Thoracic aorta (tissue), 2 donors: ENCODE measurements around the gene BLM. TPM values are rescaled to one million over a fixed set of nuclear protein-coding genes. Genes with fewer than 3 reads are reported as not detected.
A peak's percentile ranks its signal among the peaks of the same experiment; 100 is the strongest.

Experiments
- ATAC-seq: fragments of 150-250 bp; one replicate; pipeline ENCODE4 v1.8.0; 2017; ENCODE audit warnings: low read depth; ENCODE audit not compliant: insufficient number of reproducible peaks, low FRiP score
- DNase-seq: peaks from one replicate; pipeline ENCODE4 v3.0.0-alpha.2; 2020; ENCODE audit warnings: low spot score
- H3K27ac ChIP-seq, 2 donors: fragments of 200-600 bp; sonication (generic); 1 replicate in 1 of 2; 2 replicates in 1 of 2; pipeline ENCODE4 v1.5.1; 2016; ENCODE audit warnings: mild to moderate bottlenecking in 2 of 2, moderate library complexity in 2 of 2
- H3K27me3 ChIP-seq: fragments of 200-600 bp; sonication (generic); replicated peaks from 2 replicates; pipeline ENCODE4 v1.6.0; 2016; ENCODE audit warnings: mild to moderate bottlenecking; ENCODE audit not compliant: insufficient read depth
- H3K36me3 ChIP-seq: fragments of 200-600 bp; sonication (generic); one replicate; pipeline ENCODE4 v1.5.1; 2016
- H3K4me1 ChIP-seq, 2 donors: fragments of 200-600 bp; sonication (generic); 1 replicate in 1 of 2; 2 replicates in 1 of 2; pipeline versions ENCODE4 v1.5.1 to v1.6.0; 2016; ENCODE audit warnings: low read depth in 2 of 2, mild to moderate bottlenecking in 1 of 2; ENCODE audit not compliant: control insufficient read depth in 1 of 2
- H3K4me3 ChIP-seq: fragments of 200-600 bp; sonication (generic); 2 replicates; pipeline ENCODE4 v1.5.1; 2016; ENCODE audit warnings: mild to moderate bottlenecking
- H3K9me3 ChIP-seq: fragments of 200-600 bp; sonication (generic); 2 replicates; pipeline ENCODE4 v1.5.1; 2016
- total RNA-seq, 2 donors: library from RNA; depleted of rRNA; stranded (reverse); fragments of >200 nt; gene quantifications; one replicate each; pipeline versions ENCODE4 v1.1.0 to v1.2.3, GENCODE V29; 2016
- TF ChIP-seq, protein P1 (sequence below): fragments of 200-600 bp; sonication (generic); IDR thresholded peaks from one replicate; pipeline ENCODE4 v1.5.1; 2019; ENCODE audit warnings: antibody characterized with exemption

Gene BLM
- total RNA-seq, 2 donors from 2014 or later = 0.49 to 0.81 TPM

DNA sequence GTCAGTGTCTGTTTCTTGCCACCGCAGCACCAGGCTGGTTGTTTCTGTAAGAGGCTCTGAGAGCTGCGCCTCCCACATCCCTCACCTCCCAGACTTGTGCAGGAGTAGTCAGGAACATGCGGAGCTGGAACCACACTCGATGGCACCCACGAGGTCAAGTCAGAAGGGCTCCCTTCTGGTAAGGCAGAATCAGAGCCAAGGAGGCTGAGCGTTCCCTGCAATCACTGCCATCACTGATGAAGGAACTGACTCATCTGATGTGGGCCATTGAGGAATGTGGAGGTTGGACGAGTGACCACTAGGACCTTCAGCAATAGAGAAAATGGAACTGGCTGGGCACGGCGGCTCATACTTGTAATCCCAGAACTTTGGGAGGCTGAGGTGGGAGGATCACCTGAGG, 35.7 kb upstream of the BLM start:
- H3K27me3 ChIP-seq = no peaks in the 10 kb centered on the region
- peaks cover 5 to 25% of the 10 kb centered on the region in 2 donors for H3K4me1 ChIP-seq
- H3K9me3 ChIP-seq = no peaks in the 10 kb centered on the region
- H3K36me3 ChIP-seq = no peaks in the 10 kb centered on the region
- peak overlapping the region; percentile 77 to 85 for H3K27ac ChIP-seq
- DNase-seq = peak; percentile 32
- no peak for ATAC-seq
- TF ChIP-seq, protein P1, sequence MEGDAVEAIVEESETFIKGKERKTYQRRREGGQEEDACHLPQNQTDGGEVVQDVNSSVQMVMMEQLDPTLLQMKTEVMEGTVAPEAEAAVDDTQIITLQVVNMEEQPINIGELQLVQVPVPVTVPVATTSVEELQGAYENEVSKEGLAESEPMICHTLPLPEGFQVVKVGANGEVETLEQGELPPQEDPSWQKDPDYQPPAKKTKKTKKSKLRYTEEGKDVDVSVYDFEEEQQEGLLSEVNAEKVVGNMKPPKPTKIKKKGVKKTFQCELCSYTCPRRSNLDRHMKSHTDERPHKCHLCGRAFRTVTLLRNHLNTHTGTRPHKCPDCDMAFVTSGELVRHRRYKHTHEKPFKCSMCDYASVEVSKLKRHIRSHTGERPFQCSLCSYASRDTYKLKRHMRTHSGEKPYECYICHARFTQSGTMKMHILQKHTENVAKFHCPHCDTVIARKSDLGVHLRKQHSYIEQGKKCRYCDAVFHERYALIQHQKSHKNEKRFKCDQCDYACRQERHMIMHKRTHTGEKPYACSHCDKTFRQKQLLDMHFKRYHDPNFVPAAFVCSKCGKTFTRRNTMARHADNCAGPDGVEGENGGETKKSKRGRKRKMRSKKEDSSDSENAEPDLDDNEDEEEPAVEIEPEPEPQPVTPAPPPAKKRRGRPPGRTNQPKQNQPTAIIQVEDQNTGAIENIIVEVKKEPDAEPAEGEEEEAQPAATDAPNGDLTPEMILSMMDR = no peak
- H3K4me3 ChIP-seq = no peak overlapping the region

DNA sequence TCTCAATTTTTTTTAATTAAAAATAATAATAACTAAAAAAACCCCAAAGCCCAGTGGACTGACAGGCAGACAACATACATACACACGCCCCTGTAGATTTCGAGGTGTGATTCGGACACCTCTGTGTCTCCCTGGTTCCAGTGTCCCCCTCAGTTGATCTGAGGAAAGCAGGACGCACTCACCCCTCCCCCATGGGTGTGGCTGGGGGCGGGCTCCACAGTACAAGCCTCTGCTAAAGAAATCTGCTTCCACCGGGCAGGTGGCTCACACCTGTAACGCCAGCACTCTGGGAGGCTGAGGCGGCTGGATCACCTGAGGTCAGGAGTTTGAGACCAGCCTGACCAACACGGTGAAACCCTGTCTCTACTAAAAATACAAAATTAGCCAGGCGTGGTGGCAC, 33.8 kb upstream of the BLM start:
- DNase-seq = no peak
- Histone ChIP-seq H3K27me3 (no peaks in the 10 kb centered on the region), H3K27ac (no peak overlapping the region), H3K4me3 (no peak overlapping the region), H3K36me3 (no peaks in the 10 kb centered on the region), H3K4me1 (peaks cover 5 to 25% of the 10 kb centered on the region in 2 donors), H3K9me3 (no peaks in the 10 kb centered on the region)
- ATAC-seq = no peak
- TF ChIP-seq, protein P1 = no peak

DNA sequence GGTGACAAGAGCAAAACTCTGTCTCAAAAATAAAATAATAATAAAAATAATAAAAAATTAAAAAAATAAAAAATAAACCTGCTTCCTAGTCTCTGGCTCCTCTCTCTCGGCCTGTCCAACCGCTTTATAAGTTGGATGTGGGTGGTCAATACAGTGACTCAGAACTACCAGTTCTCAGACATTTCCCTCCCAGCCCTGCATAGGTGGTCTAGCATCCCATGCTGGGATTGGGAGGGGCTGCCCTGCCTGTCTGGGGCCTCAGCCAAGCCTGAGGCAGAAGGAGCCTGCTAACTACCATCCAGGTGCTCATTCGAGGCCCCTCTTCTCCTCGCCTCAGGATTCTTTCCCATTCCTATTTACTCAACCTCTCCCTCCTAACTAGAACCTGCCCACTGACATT, 33.3 kb upstream of the BLM start:
- H3K4me1 ChIP-seq = peaks cover 5 to 25% of the 10 kb centered on the region in 2 donors
- H3K27ac ChIP-seq = no peak overlapping the region
- TF ChIP-seq, protein P1 = no peak
- DNase-seq (no peak), ATAC-seq (no peak)
- H3K9me3 ChIP-seq = no peaks in the 10 kb centered on the region
- H3K27me3 ChIP-seq = no peaks in the 10 kb centered on the region
- no peaks in the 10 kb centered on the region for H3K36me3 ChIP-seq
- H3K4me3 ChIP-seq = no peak overlapping the region

DNA sequence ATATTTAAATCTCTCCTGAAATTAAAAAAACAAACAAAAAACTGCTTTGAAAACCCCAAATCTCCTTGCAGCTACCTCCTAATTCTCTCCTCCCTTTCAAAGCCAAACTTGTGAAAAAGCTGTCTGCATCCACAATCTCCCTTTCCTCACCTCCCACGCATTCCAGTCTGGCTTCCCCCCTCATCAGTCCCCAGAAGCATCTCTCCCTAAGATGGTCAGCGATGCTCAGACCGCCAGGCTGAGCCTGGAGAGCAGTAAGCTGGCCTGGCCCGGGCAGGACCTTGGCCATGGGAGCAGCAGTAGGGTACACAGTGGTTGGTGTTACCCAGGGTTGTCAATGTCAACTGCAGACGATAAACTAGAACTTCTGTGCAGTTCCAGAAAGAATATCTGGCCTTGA, 32.9 kb upstream of the BLM start:
- ATAC-seq (no peak), DNase-seq (no peak)
- Histone ChIP-seq H3K36me3 (no peaks in the 10 kb centered on the region), H3K4me1 (peaks cover 5 to 25% of the 10 kb centered on the region in 2 donors), H3K4me3 (no peak overlapping the region), H3K27ac (no peak overlapping the region), H3K9me3 (no peaks in the 10 kb centered on the region), H3K27me3 (no peaks in the 10 kb centered on the region)
- TF ChIP-seq, protein P1 = no peak

DNA sequence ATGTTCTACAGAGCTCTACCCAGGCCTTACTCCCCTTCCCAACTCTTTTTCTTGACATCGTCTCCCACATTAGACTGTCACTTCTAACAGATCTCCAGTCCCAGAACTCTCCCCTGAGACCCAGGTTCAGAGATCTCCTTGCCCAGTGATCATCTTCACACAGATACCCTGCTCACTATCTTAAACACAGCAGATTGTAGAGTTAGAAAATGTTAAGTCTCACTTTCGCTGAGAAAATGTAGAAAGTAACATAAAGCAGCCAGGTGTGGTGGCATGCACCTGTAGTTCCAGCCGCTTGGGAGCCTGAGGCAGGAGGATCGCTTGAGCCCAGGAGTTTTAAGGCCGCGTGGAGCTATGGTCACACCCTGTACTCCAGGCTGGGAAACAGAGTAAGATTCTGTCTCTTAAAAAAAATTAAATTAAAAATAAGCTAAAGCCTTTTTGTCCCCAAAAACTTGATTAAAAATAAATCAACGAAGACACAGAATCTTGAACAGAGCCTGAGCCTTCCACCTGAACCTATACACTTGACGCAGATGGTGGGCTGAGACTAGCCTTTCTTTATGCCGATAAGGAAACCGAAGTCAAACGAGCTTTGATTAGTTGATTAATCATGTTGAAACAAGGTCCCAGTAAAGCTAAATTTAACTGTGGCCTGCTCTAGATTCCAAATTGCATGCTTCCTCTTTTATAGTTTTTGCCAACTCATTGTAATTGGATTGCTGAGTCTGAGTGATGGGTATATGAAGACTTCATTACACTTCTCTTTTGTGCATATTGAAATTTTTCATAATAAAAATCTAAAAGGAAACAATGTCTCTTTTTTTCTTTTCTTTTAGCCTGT, 31.3 kb upstream of the BLM start:
- Histone ChIP-seq H3K4me3 (no peak overlapping the region), H3K27me3 (no peaks in the 10 kb centered on the region), H3K9me3 (no peaks in the 10 kb centered on the region), H3K27ac (no peak overlapping the region), H3K4me1 (peaks cover 5 to 12% of the 10 kb centered on the region in 2 donors), H3K36me3 (no peaks in the 10 kb centered on the region)
- DNase-seq = no peak
- TF ChIP-seq, protein P1 = no peak
- no peak for ATAC-seq
